Activated B cell treated with CpG ODN at 0.5 μM for 24 hours (primary cell): ENCODE measurements around the gene SMC1A. TPM values are rescaled to one million over a fixed set of nuclear protein-coding genes. Genes with fewer than 3 reads are reported as not detected.

ENCODE experiments used
- ATAC-seq: fragments of 200-7000 bp; cut with Tn5 transposase; one replicate; pipeline ENCODE4 v1.10.0; 2021; ENCODE audit warnings: low read depth, mild to moderate bottlenecking, moderate library complexity
- CTCF ChIA-PET: fragments of 350-600 bp; sonication (Branson Sonifier 250); formaldehyde crosslinking; loops from one replicate; lab custom pipeline; 2021; ENCODE audit warnings: antibody characterized with exemption; lab: Charles Lee
- POLR2A ChIA-PET: fragments of 350-600 bp; sonication (Branson Sonifier 250); formaldehyde crosslinking; loops from one replicate; lab custom pipeline; 2021; ENCODE audit warnings: antibody characterized with exemption; lab: Charles Lee
- DNase-seq: peaks from one replicate; pipeline ENCODE4 v3.0.0; 2022
- H3K27ac Mint-ChIP-seq: one replicate; pipeline ENCODE4 v1.8.0; 2020; ENCODE audit warnings: mixed read lengths
- H3K27me3 Mint-ChIP-seq: one replicate; pipeline ENCODE4 v1.8.0; 2021; ENCODE audit warnings: mixed read lengths
- H3K36me3 Mint-ChIP-seq: one replicate; pipeline ENCODE4 v1.8.0; 2021; ENCODE audit warnings: low read depth, mixed read lengths
- H3K4me1 Mint-ChIP-seq: one replicate; pipeline ENCODE4 v1.8.0; 2021; ENCODE audit warnings: mixed read lengths
- H3K4me3 Mint-ChIP-seq: one replicate; pipeline ENCODE4 v1.8.0; 2020; ENCODE audit warnings: mild to moderate bottlenecking, mixed read lengths
- H3K9me3 Mint-ChIP-seq: one replicate; pipeline ENCODE4 v1.8.0; 2020; ENCODE audit warnings: mixed read lengths
- intact Hi-C: fragments of 100-400 bp; cut with micrococcal nuclease; formaldehyde crosslinking; loops from one replicate; pipeline ENCODE4 v1.15.1; 2024
- total RNA-seq: library from RNA; stranded (reverse); gene quantifications from 2 replicates; pipeline ENCODE4 v1.2.3, GENCODE V29; 2022
- TF ChIP-seq, protein P1 (sequence below): fragments of 200-600 bp; IDR thresholded peaks from one replicate; pipeline ENCODE4 v1.8.0; 2022; ENCODE audit warnings: antibody characterized with exemption, mild to moderate bottlenecking

Gene SMC1A
- total RNA-seq, 1 donor from 2014 or later, result 75.8 TPM

GRCh38 chrX:53356186-53356585 lies 66.3 kb downstream of the SMC1A start:
- Mint-ChIP-seq H3K27ac (no peak overlapping the region), H3K27me3 (no peaks in the 10 kb centered on the region), H3K4me3 (no peak overlapping the region), H3K36me3 (no peaks in the 10 kb centered on the region), H3K9me3 (no peaks in the 10 kb centered on the region), H3K4me1 (no peaks in the 10 kb centered on the region)
- TF ChIP-seq, protein P1, sequence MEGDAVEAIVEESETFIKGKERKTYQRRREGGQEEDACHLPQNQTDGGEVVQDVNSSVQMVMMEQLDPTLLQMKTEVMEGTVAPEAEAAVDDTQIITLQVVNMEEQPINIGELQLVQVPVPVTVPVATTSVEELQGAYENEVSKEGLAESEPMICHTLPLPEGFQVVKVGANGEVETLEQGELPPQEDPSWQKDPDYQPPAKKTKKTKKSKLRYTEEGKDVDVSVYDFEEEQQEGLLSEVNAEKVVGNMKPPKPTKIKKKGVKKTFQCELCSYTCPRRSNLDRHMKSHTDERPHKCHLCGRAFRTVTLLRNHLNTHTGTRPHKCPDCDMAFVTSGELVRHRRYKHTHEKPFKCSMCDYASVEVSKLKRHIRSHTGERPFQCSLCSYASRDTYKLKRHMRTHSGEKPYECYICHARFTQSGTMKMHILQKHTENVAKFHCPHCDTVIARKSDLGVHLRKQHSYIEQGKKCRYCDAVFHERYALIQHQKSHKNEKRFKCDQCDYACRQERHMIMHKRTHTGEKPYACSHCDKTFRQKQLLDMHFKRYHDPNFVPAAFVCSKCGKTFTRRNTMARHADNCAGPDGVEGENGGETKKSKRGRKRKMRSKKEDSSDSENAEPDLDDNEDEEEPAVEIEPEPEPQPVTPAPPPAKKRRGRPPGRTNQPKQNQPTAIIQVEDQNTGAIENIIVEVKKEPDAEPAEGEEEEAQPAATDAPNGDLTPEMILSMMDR, result no peak
- DNase-seq, result no peak
- intact Hi-C loops, result no loop called here
- CTCF ChIA-PET, result no interaction called here
- ATAC-seq, result no peak
- POLR2A ChIA-PET, result no interaction called here

- H3K36me3 Mint-ChIP-seq, result no peaks in the 10 kb centered on the region
- H3K4me1 Mint-ChIP-seq, result no peaks in the 10 kb centered on the region
- H3K27me3 Mint-ChIP-seq, result no peaks in the 10 kb centered on the region
Measured at GRCh38 chrX:53354669-53355068, 67.8 kb downstream of the SMC1A start.

GRCh38 chrX:53347948-53348347 lies 74.5 kb downstream of the SMC1A start:
- no peaks in the 10 kb centered on the region for H3K36me3 Mint-ChIP-seq
- CTCF ChIA-PET, result no interaction called here
- no peak overlapping the region for H3K4me3 Mint-ChIP-seq
- no peaks in the 10 kb centered on the region for H3K27me3 Mint-ChIP-seq
- H3K27ac Mint-ChIP-seq, result no peak overlapping the region
- ATAC-seq (no peak), DNase-seq (no peak)
- TF ChIP-seq, protein P1, result no peak
- intact Hi-C loops, result no loop called here
- no peaks in the 10 kb centered on the region for H3K4me1 Mint-ChIP-seq
- no peaks in the 10 kb centered on the region for H3K9me3 Mint-ChIP-seq
- POLR2A ChIA-PET, result no interaction called here

More at GRCh38 chrX:53354669-53355068, 67.8 kb downstream of the SMC1A start:
- intact Hi-C loops, result no loop called here
- TF ChIP-seq, protein P1, result no peak
- DNase-seq, result no peak
- POLR2A ChIA-PET, result no interaction called here
- ATAC-seq, result no peak
- H3K27ac Mint-ChIP-seq, result no peak overlapping the region
- CTCF ChIA-PET, result no interaction called here
- no peaks in the 10 kb centered on the region for H3K9me3 Mint-ChIP-seq
- H3K4me3 Mint-ChIP-seq, result no peak overlapping the region

GRCh38 chrX:53340852-53341645 lies 81.4 kb downstream of the SMC1A start:
- Mint-ChIP-seq H3K36me3 (no peaks in the 10 kb centered on the region), H3K4me1 (no peaks in the 10 kb centered on the region), H3K4me3 (no peak overlapping the region), H3K9me3 (no peaks in the 10 kb centered on the region), H3K27ac (no peak overlapping the region), H3K27me3 (no peaks in the 10 kb centered on the region)
- intact Hi-C loops, result no loop called here
- DNase-seq (no peak), ATAC-seq (no peak)
- TF ChIP-seq, protein P1, result no peak
- ChIA-PET POLR2A (interaction anchor here (0.6 kb wide), 1 partner anchor 18 kb away, joined by 6 read pairs; no protein-coding TSS in a partner anchor), CTCF (interaction anchor here (0.8 kb wide), 1 partner anchor 28 kb away, joined by 3 read pairs; no protein-coding TSS in a partner anchor)

- CTCF ChIA-PET, result no interaction called here
- no peaks in the 10 kb centered on the region for H3K4me1 Mint-ChIP-seq
- intact Hi-C loops, result no loop called here
- no peak overlapping the region for H3K27ac Mint-ChIP-seq
- POLR2A ChIA-PET, result no interaction called here
- H3K36me3 Mint-ChIP-seq, result no peaks in the 10 kb centered on the region
- peaks cover 7% of the 10 kb centered on the region for H3K27me3 Mint-ChIP-seq
- TF ChIP-seq, protein P1, result no peak
- H3K9me3 Mint-ChIP-seq, result no peaks in the 10 kb centered on the region
- ATAC-seq (no peak), DNase-seq (no peak)
- no peak overlapping the region for H3K4me3 Mint-ChIP-seq
Measured at GRCh38 chrX:53337101-53337500, 85.4 kb downstream of the SMC1A start.
